VCaP (cell line): ENCODE data around the gene NME2.

Source experiments
- H3K27ac ChIP-seq: fragments of 450-650 bp; 2 replicates; pipeline ENCODE4 v1.5.1; 2017
- CTCF ChIP-seq: fragments of 450-650 bp; conservative IDR thresholded peaks from 2 replicates; pipeline ENCODE4 v1.5.1; 2017; ENCODE audit warnings: mild to moderate bottlenecking, moderate library complexity

NME2 gene

GRCh38 chr17:51221322-51221721 lies 55.1 kb downstream of the NME2 start:
- TF ChIP-seq CTCF, result no peak
- no peak overlapping the region for H3K27ac ChIP-seq
